Spleen (tissue), 11 donors: ENCODE measurements around the gene SLC12A1. TPM values are rescaled to one million over a fixed set of nuclear protein-coding genes. Genes with fewer than 3 reads are reported as not detected.

Source experiments
- DNase-seq: peaks from one replicate; pipeline ENCODE4 v3.0.0-alpha.2; 2020
- H3K27ac ChIP-seq, 8 donors: fragments of 200-600 bp; sonication (generic) in 7 of 8; 1 replicate in 4 of 8; 2 replicates in 4 of 8; pipeline versions ENCODE4 v1.5.0 to v1.8.0; 2016 to 2021; ENCODE audit warnings: inconsistent platforms in 4 of 8, mild to moderate bottlenecking in 4 of 8, moderate library complexity in 1 of 8
- H3K27me3 ChIP-seq, 7 donors: fragments of 200-600 bp; sonication (generic) in 6 of 7; replicated peaks in 1 of 7; 1 replicate in 4 of 7; 2 replicates in 3 of 7; pipeline versions ENCODE4 v1.5.0 to v1.8.0; 2016 to 2021; ENCODE audit warnings: inconsistent platforms in 3 of 7, mild to moderate bottlenecking in 1 of 7
- H3K36me3 ChIP-seq, 6 donors: fragments of 200-600 bp; sonication (generic) in 5 of 6; 1 replicate in 4 of 6; 2 replicates in 2 of 6; pipeline versions ENCODE4 v1.5.0 to v1.8.0; 2016 to 2021; ENCODE audit warnings: inconsistent platforms in 2 of 6
- H3K4me1 ChIP-seq, 6 donors: fragments of 200-600 bp; sonication (generic) in 5 of 6; 1 replicate in 3 of 6; 2 replicates in 3 of 6; pipeline versions ENCODE4 v1.5.0 to v1.8.0; 2016 to 2021; ENCODE audit warnings: inconsistent platforms in 3 of 6
- H3K4me3 ChIP-seq, 8 donors: fragments of 200-600 bp; sonication (generic) in 7 of 8; 1 replicate in 4 of 8; 2 replicates in 4 of 8; pipeline versions ENCODE4 v1.5.0 to v1.8.0; 2016 to 2021; ENCODE audit warnings: inconsistent platforms in 4 of 8, mild to moderate bottlenecking in 4 of 8, moderate library complexity in 2 of 8
- H3K9me3 ChIP-seq, 8 donors: fragments of 200-600 bp; sonication (generic) in 7 of 8; 1 replicate in 4 of 8; 2 replicates in 4 of 8; pipeline versions ENCODE4 v1.5.0 to v1.8.0; 2016 to 2021; ENCODE audit warnings: inconsistent platforms in 4 of 8
- CTCF ChIP-seq, 11 experiments: fragments of 200-600 bp in 7 of 11; fragments of 450-650 bp in 4 of 11; sonication (generic) in 4 of 11; IDR thresholded peaks in 8 of 11; conservative IDR thresholded peaks in 3 of 11; 1 replicate in 7 of 11; 2 replicates in 4 of 11; pipeline versions ENCODE4 v1.4.0 to v1.8.0; 2016 to 2021; ENCODE audit warnings: antibody characterized with exemption in 11 of 11, inconsistent platforms in 4 of 11, mild to moderate bottlenecking in 1 of 11
- POLR2A ChIP-seq, 3 donors: fragments of 450-650 bp; IDR thresholded peaks; one replicate each; pipeline ENCODE4 v1.5.1; 2017; ENCODE audit warnings: antibody characterized with exemption in 3 of 3, mild to moderate bottlenecking in 1 of 3
- POLR2AphosphoS5 ChIP-seq, 3 donors: sonication (generic); formaldehyde crosslinking; IDR thresholded peaks; one replicate each; pipeline ENCODE4 v1.5.1; 2017; ENCODE audit warnings: antibody characterized with exemption in 3 of 3
- WGBS, 5 donors: extraction: QIAGEN DNeasy Blood & Tissue Kit in 3 of 5; methylation state at CpG; one replicate each; pipeline versions ENCODE4 v1.1.5 to v1.1.7; 2013 to 2018; 5-methylcytosine and 5-hydroxymethylcytosine counted together
- intact Hi-C: fragments of 100-400 bp; cut with DNase I; formaldehyde crosslinking; loops from one replicate; pipeline ENCODE4 v1.15.0; 2023; ENCODE audit warnings: low total_unique reads
- polyA plus RNA-seq, 3 donors: library from polyadenylated mRNA; stranded (reverse); fragments of 200-250 nt; gene quantifications; one replicate each; pipeline ENCODE4 v1.2.1, GENCODE V29; 2013
- total RNA-seq, 7 donors: library from RNA; depleted of rRNA in 3 of 7; stranded (reverse); fragments of >200 nt in 3 of 7; fragmentation: NEBNext Ultra II Directional in 4 of 7; extraction: Animal tissue kit (Norgen Biotek cat#: 25700) in 4 of 7; gene quantifications; one replicate each; pipeline versions ENCODE4 v1.1.0 to v1.2.1, GENCODE V29; 2016 to 2021
- donor health status: healthy with polysubstance abuse.
- donor health status: DM: no; HTN: no; CAD: no; lungs with moderate emphysema.
- donor health status: DM: no; HTN: no; CAD: no.
- donor health status: Bipolar disorder and iron deficiency.
- donor health status: healthy.
- donor health status: DM: no; HTN: no; CAD: no.
- donor health status: DM: yes; HTN: yes; CAD: no.

Gene SLC12A1
- total and polyA plus RNA-seq, 10 donors = 0.02 TPM; not detected in 8

GRCh38 chr15:48265135-48265534 is 59.0 kb downstream of the SLC12A1 start:
- Histone ChIP-seq H3K36me3 (no peaks in the 10 kb centered on the region), H3K4me1 (no peaks in the 10 kb centered on the region), H3K4me3 (no peak overlapping the region), H3K27ac (no peak overlapping the region), H3K9me3 (no peaks in the 10 kb centered on the region), H3K27me3 (peaks cover 0 to 16% (median 0%) of the 10 kb centered on the region in 7 donors)
- intact Hi-C loops = no loop called here
- no peak for TF ChIP-seq POLR2A (IDR thresholded peaks at IDR 0.05)
- no peak for TF ChIP-seq CTCF (IDR thresholded peaks at IDR 0.05 in 8 of 11, conservative IDR thresholded peaks at IDR 0.05 in 3 of 11)
- TF ChIP-seq POLR2AphosphoS5 (IDR thresholded peaks at IDR 0.05) = no peak
- WGBS, 5 donors = 64 to 87% (median 71%) methylated on average over 1 of the region's 1 CpG
- no peak for DNase-seq

GRCh38 chr15:48266024-48266689 is 60.1 kb downstream of the SLC12A1 start:
- peaks cover 0 to 16% (median 0%) of the 10 kb centered on the region in 7 donors for H3K27me3 ChIP-seq
- DNase-seq = no peak
- H3K4me1 ChIP-seq = no peaks in the 10 kb centered on the region
- TF ChIP-seq POLR2AphosphoS5 (IDR thresholded peaks at IDR 0.05) (no peak), CTCF (IDR thresholded peaks at IDR 0.05 in 8 of 11, conservative IDR thresholded peaks at IDR 0.05 in 3 of 11) (no peak), POLR2A (IDR thresholded peaks at IDR 0.05) (no peak)
- no peak overlapping the region for H3K4me3 ChIP-seq
- no peaks in the 10 kb centered on the region for H3K36me3 ChIP-seq
- WGBS, 5 donors = 56 to 71% (median 65%) methylated on average over 4 of the region's 4 CpGs
- no peak overlapping the region for H3K27ac ChIP-seq
- intact Hi-C loops = no loop called here
- no peaks in the 10 kb centered on the region for H3K9me3 ChIP-seq

- Histone ChIP-seq H3K4me1 (no peaks in the 10 kb centered on the region), H3K9me3 (no peaks in the 10 kb centered on the region), H3K27ac (no peak overlapping the region), H3K36me3 (no peaks in the 10 kb centered on the region), H3K27me3 (peaks cover 0 to 16% (median 0%) of the 10 kb centered on the region in 7 donors), H3K4me3 (no peak overlapping the region)
- no peak for DNase-seq
- 73 to 86% (median 77%) methylated on average over 3 of the region's 3 CpGs for WGBS, 5 donors
- no peak for TF ChIP-seq POLR2A (IDR thresholded peaks at IDR 0.05)
- no peak for TF ChIP-seq CTCF (IDR thresholded peaks at IDR 0.05 in 8 of 11, conservative IDR thresholded peaks at IDR 0.05 in 3 of 11)
- no peak for TF ChIP-seq POLR2AphosphoS5 (IDR thresholded peaks at IDR 0.05)
- intact Hi-C loops = no loop called here
Measured at GRCh38 chr15:48267766-48268165, 61.7 kb downstream of the SLC12A1 start.

- no peak for TF ChIP-seq POLR2A (IDR thresholded peaks at IDR 0.05)
- no peak for TF ChIP-seq CTCF (IDR thresholded peaks at IDR 0.05 in 8 of 11, conservative IDR thresholded peaks at IDR 0.05 in 3 of 11)
- no peak for TF ChIP-seq POLR2AphosphoS5 (IDR thresholded peaks at IDR 0.05)
- no peak for DNase-seq
- Histone ChIP-seq H3K4me1 (no peaks in the 10 kb centered on the region), H3K4me3 (no peak overlapping the region), H3K27ac (no peak overlapping the region), H3K9me3 (no peaks in the 10 kb centered on the region), H3K27me3 (peaks cover 0 to 8% (median 0%) of the 10 kb centered on the region in 7 donors), H3K36me3 (no peaks in the 10 kb centered on the region)
- 69 to 80% (median 77%) methylated on average over 4 of the region's 4 CpGs for WGBS, 5 donors
- intact Hi-C loops = no loop called here
Measured at GRCh38 chr15:48273049-48273448, 66.9 kb downstream of the SLC12A1 start.
